T-helper 2 cell treated with Interferon-gamma antibody and Interleukin-4, amounts not matched to agents 5 μg/mL and 100 μg/mL, for 36 hours (primary cell): ENCODE measurements around the gene MATN4.
"Not testable (repeated sequence)": the region's sequence is repeated elsewhere in the genome, so short reads cannot be mapped to it uniquely, and the experiment has no call there.

Experiments used
- DNase-seq: peaks from one replicate; pipeline ENCODE4 v3.0.0; 2021; ENCODE audit warnings: low spot score
- H3K27ac Mint-ChIP-seq: one replicate; pipeline ENCODE4 v1.8.0; 2021; ENCODE audit warnings: mild to moderate bottlenecking, mixed read lengths
- H3K27me3 Mint-ChIP-seq: one replicate; pipeline ENCODE4 v1.8.0; 2021; ENCODE audit warnings: low read depth, mixed read lengths
- H3K36me3 Mint-ChIP-seq: one replicate; pipeline ENCODE4 v1.8.0; 2021; ENCODE audit warnings: low read depth, mixed read lengths
- H3K4me1 Mint-ChIP-seq: one replicate; pipeline ENCODE4 v1.8.0; 2021; ENCODE audit warnings: low read depth, mixed read lengths
- H3K4me3 Mint-ChIP-seq: one replicate; pipeline ENCODE4 v1.8.0; 2022; ENCODE audit warnings: mild to moderate bottlenecking, moderate library complexity, mixed read lengths
- H3K9me3 Mint-ChIP-seq: one replicate; pipeline ENCODE4 v1.8.0; 2021; ENCODE audit warnings: mixed read lengths

Gene MATN4

GRCh38 chr20:45308117-45308778 is at the start of gene MATN4:
Gene MATN4, minus strand, starts transcription at chr20:45308299. Its CDS starts 2,717 bp downstream, at chr20:45305582.
- Mint-ChIP-seq H3K4me3 (no peak within 1 kb of the TSS), H3K27ac (no peak within 1 kb of the TSS), H3K4me1 (peaks cover 11% of the 10 kb centered on the region), H3K9me3 (no peaks in the 10 kb centered on the region), H3K27me3 (peaks cover 26% of the 10 kb centered on the region), H3K36me3 (no peaks in the 10 kb centered on the region)
- DNase-seq = no peak

DNA sequence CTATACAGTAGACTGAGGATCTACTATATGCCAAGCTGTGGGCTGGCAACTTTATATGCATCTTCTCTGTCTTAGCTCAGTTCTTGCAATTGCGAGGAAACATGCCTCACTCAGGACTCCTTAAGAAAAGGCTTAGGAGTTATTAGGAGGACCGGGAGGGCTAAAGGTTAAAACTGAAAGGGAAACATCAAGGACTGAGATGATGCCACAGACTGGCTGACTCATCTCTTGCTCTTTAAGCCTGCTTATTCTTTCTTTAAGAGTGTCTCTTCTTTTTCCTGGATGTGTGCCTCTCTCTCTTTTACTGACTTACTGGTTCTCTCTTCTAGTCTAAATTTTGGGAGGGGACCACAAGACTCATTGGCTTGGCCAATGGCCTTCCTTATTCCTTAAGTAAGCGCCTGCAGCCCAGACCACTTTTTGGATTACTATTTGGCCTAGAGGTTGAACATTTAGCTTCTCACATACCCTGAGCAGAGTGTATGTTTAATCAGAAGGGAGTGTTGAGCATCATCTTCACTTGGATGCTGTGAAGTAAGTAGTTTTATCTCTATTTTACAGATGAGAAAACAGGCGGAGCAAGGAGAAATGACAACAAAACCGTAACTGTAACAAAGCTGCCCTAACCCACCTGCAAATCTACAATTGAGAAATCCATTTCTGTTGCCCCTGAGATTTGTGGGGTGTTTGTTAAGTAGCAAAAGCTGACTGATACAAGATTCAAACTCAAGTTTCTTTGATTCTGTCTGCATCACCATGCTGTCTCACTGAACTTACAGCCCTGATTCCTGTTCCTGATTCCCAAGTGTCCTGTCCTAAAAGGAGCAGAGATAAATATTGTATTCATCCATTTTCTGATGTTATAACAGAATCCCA is 47.3 kb upstream of the MATN4 start:
- DNase-seq = peak; percentile 44
- Mint-ChIP-seq H3K27me3 (no peaks in the 10 kb centered on the region), H3K36me3 (no peaks in the 10 kb centered on the region), H3K27ac (peak overlapping the region; percentile 82), H3K9me3 (no peaks in the 10 kb centered on the region), H3K4me3 (peak overlapping the region; percentile 43), H3K4me1 (peaks cover 46% of the 10 kb centered on the region)

DNA sequence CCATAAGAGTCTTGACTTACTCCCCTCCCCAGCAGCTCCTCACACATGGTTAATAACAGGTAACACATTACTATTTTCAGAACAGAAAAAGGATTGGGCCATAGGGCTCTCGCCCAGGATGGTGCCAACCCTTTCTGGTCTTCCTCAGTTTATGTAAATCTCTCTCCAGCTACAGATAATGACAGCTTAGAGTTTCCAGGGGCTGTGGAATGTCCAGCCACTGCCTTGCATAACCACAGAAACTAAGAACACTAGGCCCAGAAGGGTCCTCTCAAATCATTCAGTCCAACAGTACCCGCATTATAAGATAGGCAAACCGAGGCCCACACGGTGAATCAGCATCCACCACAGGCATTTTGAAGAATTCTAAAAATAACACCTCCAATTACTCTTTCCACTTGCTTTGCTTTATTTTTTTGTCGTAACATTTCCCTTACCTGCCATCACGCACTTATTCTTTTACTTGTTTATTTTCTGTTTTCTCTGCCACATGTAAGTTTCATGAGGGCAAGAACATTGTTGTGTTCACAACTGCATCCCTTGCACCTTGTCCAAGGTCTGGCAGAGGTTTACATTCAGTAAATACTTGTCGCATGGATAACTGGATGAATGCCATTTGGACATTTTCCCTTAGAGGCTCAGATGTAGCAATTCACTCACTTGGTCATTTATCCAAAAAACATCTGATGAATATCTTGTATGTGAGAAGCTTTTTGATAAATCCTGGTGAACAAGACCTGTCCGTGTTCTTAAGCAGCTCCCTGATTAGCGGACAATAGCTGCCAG is 46.5 kb upstream of the MATN4 start:
- peak overlapping the region; percentile 43 for H3K4me3 Mint-ChIP-seq
- no peaks in the 10 kb centered on the region for H3K9me3 Mint-ChIP-seq
- no peaks in the 10 kb centered on the region for H3K27me3 Mint-ChIP-seq
- DNase-seq = peak; percentile 71
- no peaks in the 10 kb centered on the region for H3K36me3 Mint-ChIP-seq
- peak overlapping the region; percentile 80 for H3K27ac Mint-ChIP-seq
- peaks cover 46% of the 10 kb centered on the region for H3K4me1 Mint-ChIP-seq

DNA sequence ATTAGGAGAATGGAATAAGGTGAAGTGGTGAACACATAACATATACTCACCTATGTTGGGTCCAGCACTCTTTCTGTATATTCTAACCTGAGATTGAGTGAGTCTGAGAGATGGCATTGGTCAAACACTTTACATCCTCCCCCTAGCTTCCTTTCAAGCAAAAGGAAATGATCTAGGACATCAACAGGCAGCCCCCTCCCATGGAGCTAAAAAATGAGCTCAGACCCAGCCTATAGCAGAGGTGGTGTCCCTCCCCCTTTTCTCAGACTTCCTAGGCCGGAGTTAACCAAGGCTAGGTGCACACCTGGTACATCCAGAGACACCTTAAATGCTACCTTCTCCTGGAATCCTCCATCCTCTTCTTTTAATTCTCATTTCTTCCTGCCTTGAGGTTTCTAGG is 45.6 kb upstream of the MATN4 start:
- H3K27me3 Mint-ChIP-seq = no peaks in the 10 kb centered on the region
- no peak overlapping the region for H3K4me3 Mint-ChIP-seq
- H3K27ac Mint-ChIP-seq = peak overlapping the region; percentile 80
- H3K4me1 Mint-ChIP-seq = peaks cover 44% of the 10 kb centered on the region
- H3K36me3 Mint-ChIP-seq = no peaks in the 10 kb centered on the region
- H3K9me3 Mint-ChIP-seq = no peaks in the 10 kb centered on the region
- no peak for DNase-seq

DNA sequence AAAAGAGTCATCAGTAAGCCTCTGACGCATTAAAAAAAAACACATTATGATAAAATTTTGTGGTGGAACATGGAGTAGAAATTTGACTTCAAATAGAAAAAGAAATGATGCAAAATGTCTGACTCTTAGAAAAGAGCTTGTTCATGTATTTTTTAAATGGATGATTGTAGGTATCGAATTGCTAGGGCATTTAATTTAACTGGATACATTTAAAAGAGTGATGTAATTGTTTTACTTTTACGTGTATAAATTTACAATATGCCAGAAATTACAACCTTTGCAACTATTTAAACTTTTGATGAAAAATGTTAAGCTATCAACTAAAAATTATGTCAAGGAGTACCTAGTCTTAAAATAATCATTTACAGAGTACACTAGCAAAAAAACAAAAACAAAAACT is 44.6 kb upstream of the MATN4 start:
- no peak overlapping the region for H3K4me3 Mint-ChIP-seq
- no peaks in the 10 kb centered on the region for H3K36me3 Mint-ChIP-seq
- H3K27ac Mint-ChIP-seq = no peak overlapping the region

DNA sequence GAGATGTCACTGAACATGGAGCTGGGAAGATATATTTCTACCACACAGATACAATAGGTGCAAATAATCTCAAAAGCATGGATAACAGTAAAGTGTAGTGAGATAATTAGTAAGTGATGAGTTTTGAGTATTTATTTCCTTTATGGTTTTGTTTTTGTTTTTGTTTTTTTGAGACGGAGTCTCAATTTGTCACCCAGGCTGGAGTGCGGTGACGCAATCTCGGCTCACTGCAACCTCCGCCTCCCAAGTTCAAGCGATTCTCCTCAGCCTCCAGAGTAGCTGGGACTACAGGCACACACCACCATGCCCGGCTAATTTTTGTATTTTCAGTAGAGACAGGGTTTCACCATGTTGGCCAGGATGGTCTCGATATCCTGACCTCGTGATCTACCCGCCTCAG is 42.7 kb upstream of the MATN4 start:
- not testable (repeated sequence) for H3K9me3 Mint-ChIP-seq, H3K27me3 Mint-ChIP-seq, H3K36me3 Mint-ChIP-seq, H3K4me3 Mint-ChIP-seq, DNase-seq, H3K27ac Mint-ChIP-seq
- H3K4me1 Mint-ChIP-seq = peaks cover 42% of the 10 kb centered on the region

More for the DNA sequence above, 44.6 kb upstream of the MATN4 start:
- H3K4me1 Mint-ChIP-seq = peaks cover 39% of the 10 kb centered on the region
- no peak for DNase-seq
- H3K27me3 Mint-ChIP-seq = no peaks in the 10 kb centered on the region
- H3K9me3 Mint-ChIP-seq = no peaks in the 10 kb centered on the region

DNA sequence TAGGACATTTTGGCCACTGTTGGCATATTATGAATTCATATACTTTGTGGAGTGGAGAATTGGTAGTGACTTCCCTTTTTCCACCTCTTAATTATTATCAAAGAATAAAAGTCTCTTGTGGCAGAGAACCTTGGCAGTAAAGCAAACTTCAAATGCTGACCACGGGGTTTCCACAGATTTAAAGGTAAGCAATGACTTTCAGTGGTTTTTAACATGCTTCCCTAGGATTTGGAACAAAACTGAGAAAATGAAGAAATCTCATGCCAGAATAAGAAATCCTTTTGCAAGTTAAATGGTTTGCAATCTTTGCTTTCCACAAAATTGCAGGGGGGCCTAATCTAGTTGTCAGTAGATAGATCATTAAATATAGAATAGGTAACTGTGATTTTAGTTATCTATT is 42.1 kb upstream of the MATN4 start:
- Mint-ChIP-seq H3K27me3 (no peaks in the 10 kb centered on the region), H3K4me1 (peaks cover 42% of the 10 kb centered on the region), H3K9me3 (no peaks in the 10 kb centered on the region), H3K36me3 (no peaks in the 10 kb centered on the region), H3K4me3 (no peak overlapping the region), H3K27ac (no peak overlapping the region)
- DNase-seq = no peak

DNA sequence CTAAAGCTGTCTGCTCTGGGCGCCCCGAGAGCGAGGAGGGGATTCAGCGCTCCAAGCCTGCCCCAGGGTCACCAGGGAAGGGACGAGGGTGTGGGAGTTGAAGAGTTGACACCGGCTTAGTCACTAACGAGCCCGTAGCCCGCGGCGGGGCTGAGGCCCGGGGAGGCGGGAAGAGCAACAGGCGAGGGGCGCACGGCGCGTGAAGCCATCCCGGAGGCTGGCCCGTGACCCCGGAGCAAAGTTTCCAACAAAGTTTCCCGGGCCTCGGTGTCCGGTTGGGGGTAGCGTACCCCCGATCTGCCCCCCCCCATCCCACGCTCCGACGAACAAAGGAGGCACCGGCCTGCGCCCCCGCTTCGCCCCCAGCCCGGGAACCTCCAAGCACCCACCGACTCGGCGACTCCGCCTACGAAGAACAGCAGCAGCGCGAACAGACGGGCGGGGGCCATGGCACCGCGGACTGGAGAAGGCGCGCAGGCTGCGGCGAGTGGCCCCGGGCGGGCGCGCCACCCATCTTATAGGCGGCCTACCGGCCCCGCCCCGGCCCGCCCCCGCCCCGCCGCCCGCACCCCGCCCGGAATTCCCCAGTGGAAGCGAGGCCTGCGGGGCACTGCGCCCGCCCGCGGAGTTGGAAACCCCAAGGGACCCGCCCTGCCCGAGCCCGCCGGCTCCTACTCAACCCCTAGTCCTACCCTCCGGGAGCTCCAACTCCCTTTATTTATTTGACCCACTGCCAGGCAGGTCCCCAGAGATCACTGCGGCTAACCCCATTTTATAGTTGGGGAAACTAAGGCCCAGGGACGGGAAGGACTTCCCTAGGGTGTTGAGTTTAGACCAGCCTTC is 40.1 kb upstream of the MATN4 start, which contains the start of gene SDC4:
SDC4 (minus strand) TSS at position 489 of the 843 bp plus-strand sequence; CDS start at position 449, 40 bp downstream.
- Mint-ChIP-seq H3K27me3 (no peaks in the 10 kb centered on the region), H3K4me3 (peak within 1 kb of the TSS; percentile 90), H3K36me3 (peaks cover 2% of the 10 kb centered on the region), H3K9me3 (no peaks in the 10 kb centered on the region), H3K4me1 (peaks cover 34% of the 10 kb centered on the region), H3K27ac (peak within 1 kb of the TSS; percentile 74)
- peak; percentile 81 for DNase-seq

GRCh38 chr20:45347297-45347935 is 39.3 kb upstream of the MATN4 start:
- H3K27ac Mint-ChIP-seq = peak overlapping the region; percentile 74
- no peaks in the 10 kb centered on the region for H3K9me3 Mint-ChIP-seq

DNA sequence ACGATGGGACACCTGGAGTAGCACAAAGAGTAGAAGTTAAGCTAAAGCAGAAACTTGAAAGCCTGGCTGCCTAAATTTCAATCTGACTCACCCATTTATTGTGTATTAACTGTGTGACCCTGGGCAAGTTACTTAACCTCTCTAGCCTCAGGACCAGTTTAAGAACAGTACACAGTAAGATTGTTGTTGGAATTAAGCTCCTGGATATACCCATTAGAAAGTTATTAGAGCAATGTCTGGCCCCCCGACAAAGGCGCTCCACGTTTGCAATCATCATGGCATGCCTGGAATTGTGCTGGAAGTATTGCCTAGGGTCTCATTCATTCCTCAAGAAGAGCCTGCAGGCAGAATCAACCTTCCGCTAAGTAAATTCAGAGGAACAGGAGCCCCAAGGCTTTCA is 38.8 kb upstream of the MATN4 start:
- DNase-seq = no peak
- Mint-ChIP-seq H3K36me3 (peaks cover 2% of the 10 kb centered on the region), H3K27ac (no peak overlapping the region), H3K4me3 (peak overlapping the region; percentile 90), H3K4me1 (peaks cover 34% of the 10 kb centered on the region), H3K9me3 (no peaks in the 10 kb centered on the region), H3K27me3 (no peaks in the 10 kb centered on the region)

More at GRCh38 chr20:45347297-45347935, 39.3 kb upstream of the MATN4 start:
- Mint-ChIP-seq H3K4me1 (peaks cover 34% of the 10 kb centered on the region), H3K27me3 (no peaks in the 10 kb centered on the region), H3K36me3 (peaks cover 2% of the 10 kb centered on the region), H3K4me3 (peak overlapping the region; percentile 90)
- no peak for DNase-seq

DNA sequence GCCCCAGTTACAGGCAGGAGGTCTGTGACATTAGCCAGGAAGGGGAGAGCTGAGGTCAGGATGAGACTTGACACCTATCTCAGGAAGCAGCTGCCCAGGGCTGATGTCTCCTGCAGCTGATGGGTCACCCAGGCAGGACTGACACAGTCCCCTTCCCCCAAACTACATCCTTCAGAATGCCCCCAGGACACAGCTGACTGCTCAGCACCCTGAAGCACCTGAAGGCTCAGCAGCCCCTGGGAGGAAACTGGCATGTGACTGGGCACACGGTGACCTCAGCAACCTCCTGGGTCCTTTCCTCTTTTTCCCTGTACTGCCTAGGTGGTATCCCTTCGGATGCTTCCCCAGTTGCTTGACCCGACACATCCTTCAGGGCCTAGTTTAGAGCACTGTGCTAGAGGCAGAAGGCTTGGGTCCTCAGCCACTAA is 38.2 kb upstream of the MATN4 start:
- H3K27ac Mint-ChIP-seq = peak overlapping the region; percentile 56
- H3K4me1 Mint-ChIP-seq = peaks cover 34% of the 10 kb centered on the region
- H3K9me3 Mint-ChIP-seq = no peaks in the 10 kb centered on the region
- peaks cover 2% of the 10 kb centered on the region for H3K36me3 Mint-ChIP-seq
- no peak for DNase-seq
- peak overlapping the region; percentile 90 for H3K4me3 Mint-ChIP-seq
- H3K27me3 Mint-ChIP-seq = no peaks in the 10 kb centered on the region

DNA sequence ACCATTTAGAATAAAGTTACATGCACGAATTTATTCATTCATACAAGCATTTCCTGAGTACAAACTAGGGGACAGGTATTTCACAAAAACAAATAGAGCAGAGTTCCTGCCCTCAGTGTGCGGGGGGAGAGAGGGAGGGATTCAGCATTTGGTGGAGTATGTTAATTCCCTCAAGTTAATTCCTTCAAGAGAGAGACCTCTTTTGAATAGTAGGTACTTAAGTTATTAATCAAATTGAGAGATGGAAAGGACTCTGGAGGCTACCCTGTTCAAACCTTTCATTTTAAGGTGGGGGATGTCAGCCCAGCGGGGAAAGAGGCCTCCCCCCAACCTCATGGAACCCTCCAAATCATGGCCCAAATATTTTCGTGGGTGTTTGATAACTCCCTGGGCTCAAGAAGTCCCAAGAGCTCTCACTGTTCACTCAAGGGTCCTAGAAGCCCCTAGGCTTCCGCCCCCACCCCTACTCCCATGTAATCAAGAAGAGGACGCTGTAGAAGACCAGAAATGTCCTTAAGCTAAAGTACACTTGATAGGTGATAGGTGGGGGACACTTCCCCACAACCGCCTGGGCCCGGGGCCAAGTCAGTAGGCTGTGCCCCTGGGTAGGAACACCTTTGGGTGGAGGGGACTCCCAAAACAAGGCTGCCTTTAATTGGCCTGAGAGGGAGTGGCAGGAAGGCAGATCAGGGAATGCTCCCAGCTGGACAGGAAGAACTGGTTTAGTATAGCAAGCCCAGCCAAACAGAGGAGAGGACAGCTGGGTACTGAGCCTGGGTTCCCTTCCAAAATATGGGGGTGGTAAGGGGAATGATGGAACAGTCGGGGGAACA is 37.2 kb upstream of the MATN4 start:
- no peaks in the 10 kb centered on the region for H3K27me3 Mint-ChIP-seq
- no peaks in the 10 kb centered on the region for H3K9me3 Mint-ChIP-seq
- H3K4me3 Mint-ChIP-seq = peak overlapping the region; percentile 44
- DNase-seq = no peak
- peaks cover 36% of the 10 kb centered on the region for H3K4me1 Mint-ChIP-seq
- peak overlapping the region; percentile 52 for H3K27ac Mint-ChIP-seq
- H3K36me3 Mint-ChIP-seq = peaks cover 2% of the 10 kb centered on the region
